SK-N-SH treated with all-trans-retinoic acid at 6 μM for 48 hours (cell line): Measurements from ENCODE around the gene RPS6KC1.

Source experiments
- ATAC-seq: fragments of 200-7000 bp; cut with Tn5 transposase; 3 replicates; pipeline ENCODE4 v1.9.1; 2020; ENCODE audit warnings: mild to moderate bottlenecking, moderate library complexity
- BACH2 ChIP-seq: fragments of 250-450 bp; sonication (Bioruptor Pico); IDR thresholded peaks from 2 replicates; pipeline ENCODE4 v1.9.0; 2021; ENCODE audit warnings: mild to moderate bottlenecking, borderline replicate concordance
- CREB5 ChIP-seq: fragments of 250-450 bp; sonication (Bioruptor Pico); IDR thresholded peaks from 2 replicates; pipeline ENCODE4 v1.5.1; 2020; ENCODE audit warnings: low read depth, mild to moderate bottlenecking, moderate library complexity
- CSRNP3 ChIP-seq: fragments of 250-450 bp; sonication (Bioruptor Pico); IDR thresholded peaks from 2 replicates; pipeline ENCODE4 v1.5.1; 2021; ENCODE audit warnings: mild to moderate bottlenecking, moderate library complexity
- ESRRG ChIP-seq: fragments of 250-450 bp; sonication (Bioruptor Pico); IDR thresholded peaks from 2 replicates; pipeline ENCODE4 v1.6.1; 2021; ENCODE audit warnings: mild to moderate bottlenecking
- GLIS3 ChIP-seq: fragments of 250-450 bp; sonication (Bioruptor Pico); IDR thresholded peaks from 2 replicates; pipeline ENCODE4 v1.5.0; 2020; ENCODE audit warnings: mild to moderate bottlenecking, moderate library complexity
- ISL1 ChIP-seq: fragments of 250-450 bp; sonication (Bioruptor Pico); IDR thresholded peaks from 2 replicates; pipeline ENCODE4 v2.1.2; 2022; ENCODE audit warnings: mild to moderate bottlenecking, moderate library complexity
- OSR1 ChIP-seq: fragments of 250-450 bp; sonication (Bioruptor Pico); IDR thresholded peaks from 2 replicates; pipeline ENCODE4 v1.8.0; 2022; ENCODE audit warnings: moderate library complexity, mild to moderate bottlenecking, inconsistent platforms
- PATZ1 ChIP-seq: fragments of 250-450 bp; sonication (Bioruptor Pico); IDR thresholded peaks from 2 replicates; pipeline ENCODE4 v1.8.0; 2020; ENCODE audit warnings: mild to moderate bottlenecking, moderate library complexity, borderline replicate concordance
- POU6F1 ChIP-seq: fragments of 250-450 bp; sonication (Bioruptor Pico); IDR thresholded peaks from 2 replicates; pipeline ENCODE4 v1.8.0; 2021; ENCODE audit warnings: low read depth, mild to moderate bottlenecking, moderate library complexity, borderline replicate concordance
- RARB ChIP-seq: fragments of 250-450 bp; sonication (Bioruptor Pico); IDR thresholded peaks from 2 replicates; pipeline ENCODE4 v1.8.0; 2021; ENCODE audit warnings: mild to moderate bottlenecking, moderate library complexity
- TCF4 ChIP-seq: fragments of 250-450 bp; sonication (Bioruptor Pico); IDR thresholded peaks from 2 replicates; pipeline ENCODE4 v1.8.0; 2021; ENCODE audit warnings: mild to moderate bottlenecking, moderate library complexity, borderline replicate concordance
- TOX ChIP-seq: fragments of 250-450 bp; sonication (Bioruptor Pico); IDR thresholded peaks from 2 replicates; pipeline ENCODE4 v1.8.0; 2021; ENCODE audit warnings: mild to moderate bottlenecking, moderate library complexity, borderline replicate concordance
- TSHZ2 ChIP-seq: fragments of 250-450 bp; sonication (Bioruptor Pico); IDR thresholded peaks from 2 replicates; pipeline ENCODE4 v1.5.0; 2020; ENCODE audit warnings: mild to moderate bottlenecking, moderate library complexity
- ZC3H10 ChIP-seq: fragments of 250-450 bp; sonication (Bioruptor Pico); IDR thresholded peaks from 2 replicates; pipeline ENCODE4 v1.5.1; 2021; ENCODE audit warnings: mild to moderate bottlenecking, moderate library complexity
- ZFP3 ChIP-seq: fragments of 250-450 bp; sonication (Bioruptor Pico); IDR thresholded peaks from 2 replicates; pipeline ENCODE4 v1.5.0; 2020; ENCODE audit warnings: mild to moderate bottlenecking, moderate library complexity
- ZNF70 ChIP-seq: fragments of 450-650 bp; formaldehyde crosslinking; IDR thresholded peaks from 2 replicates; pipeline ENCODE4 v1.5.0; 2020; ENCODE audit warnings: mild to moderate bottlenecking, moderate library complexity
- ZNF8 ChIP-seq: fragments of 450-650 bp; formaldehyde crosslinking; IDR thresholded peaks from 2 replicates; pipeline ENCODE4 v1.5.0; 2020; ENCODE audit warnings: mild to moderate bottlenecking, moderate library complexity

RPS6KC1 gene

GRCh38 chr1:213279410-213279809, 228.4 kb downstream of the RPS6KC1 start:
- TF ChIP-seq POU6F1 (CRISPR knock-in tag): no peak
- TF ChIP-seq ZNF70: no peak
- TF ChIP-seq ZC3H10 (CRISPR knock-in tag): no peak
- no peak for TF ChIP-seq ESRRG (CRISPR knock-in tag)
- TF ChIP-seq PATZ1 (CRISPR knock-in tag): no peak
- no peak for TF ChIP-seq TSHZ2 (CRISPR knock-in tag)
- no peak for TF ChIP-seq OSR1
- TF ChIP-seq ZNF8 (CRISPR knock-in tag): no peak
- TF ChIP-seq CSRNP3 (CRISPR knock-in tag): no peak
- TF ChIP-seq BACH2: no peak
- no peak for TF ChIP-seq ZFP3 (CRISPR knock-in tag)
- no peak for TF ChIP-seq TOX (CRISPR knock-in tag)
- ATAC-seq: no peak

GRCh38 chr1:213281640-213282301, 230.7 kb downstream of the RPS6KC1 start:
- no peak for TF ChIP-seq TCF4 (CRISPR knock-in tag)
- TF ChIP-seq PATZ1 (CRISPR knock-in tag): no peak
- no peak for TF ChIP-seq CREB5 (CRISPR knock-in tag)
- TF ChIP-seq ZFP3 (CRISPR knock-in tag): no peak
- TF ChIP-seq GLIS3 (CRISPR knock-in tag): no peak
- TF ChIP-seq ISL1: no peak
- no peak for TF ChIP-seq OSR1
- no peak for TF ChIP-seq RARB (CRISPR knock-in tag)
- no peak for TF ChIP-seq TOX (CRISPR knock-in tag)
- no peak for TF ChIP-seq CSRNP3 (CRISPR knock-in tag)
- ATAC-seq: no peak
